ENCODE results near the gene FBXL13.
"Not testable (repeated sequence)": the region's sequence is repeated elsewhere in the genome, so short reads cannot be mapped to it uniquely, and the experiment has no call there.

Gene FBXL13

GRCh38 chr7:102842284-102842683 lies 232.3 kb downstream of the FBXL13 start:
- DNase-seq = no peak

- no peak for DNase-seq
These were observed 233.3 kb downstream of the FBXL13 start for GRCh38 chr7:102841290-102841689.

DNA sequence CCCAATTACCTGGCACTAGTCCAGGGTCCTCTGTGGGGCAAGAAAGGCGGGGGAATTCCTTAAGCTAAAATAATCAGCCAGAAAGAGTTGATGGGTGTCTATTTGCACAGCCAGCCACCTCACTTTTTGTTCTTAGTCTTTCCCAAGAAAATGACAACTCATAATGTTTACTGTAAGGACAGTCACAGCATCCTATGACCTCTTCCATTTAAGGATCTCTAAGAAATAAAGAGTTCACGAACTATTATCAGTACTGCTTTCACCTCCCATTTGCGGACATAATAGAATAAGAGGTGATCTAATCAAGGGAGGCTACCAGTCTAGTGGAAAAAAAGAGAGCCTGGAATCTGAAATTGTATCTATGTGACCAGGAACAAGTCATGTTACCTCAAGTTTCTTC lies 234.2 kb downstream of the FBXL13 start:
- no peak for DNase-seq

DNA sequence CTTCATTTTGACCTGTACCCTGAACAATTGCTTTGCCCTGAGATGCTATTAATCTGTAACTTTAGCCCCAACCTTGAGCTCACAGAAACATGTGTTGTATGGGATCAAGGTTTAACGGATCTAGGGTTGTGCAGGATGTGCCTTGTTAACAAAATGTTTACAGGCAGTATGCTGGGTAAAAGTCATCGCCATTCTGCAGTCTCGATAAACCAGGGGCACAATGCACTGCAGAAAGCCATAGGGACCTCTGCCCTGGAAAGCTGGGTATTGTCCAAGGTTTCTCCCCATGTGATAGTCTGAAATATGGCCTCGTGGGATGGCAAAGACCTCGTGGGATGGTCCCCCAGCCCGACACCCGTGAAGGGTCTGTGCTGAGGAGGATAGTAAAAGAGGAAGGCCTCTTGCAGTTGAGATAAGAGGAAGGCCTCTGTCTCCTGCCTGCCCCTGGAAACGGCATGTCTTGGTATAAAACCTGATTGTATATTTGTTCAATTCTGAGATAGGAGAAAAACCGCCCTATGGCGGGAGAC lies 236.0 kb downstream of the FBXL13 start:
- DNase-seq = not testable (repeated sequence)

- no peak for DNase-seq
These were observed 236.8 kb downstream of the FBXL13 start for GRCh38 chr7:102837802-102838201.

DNA sequence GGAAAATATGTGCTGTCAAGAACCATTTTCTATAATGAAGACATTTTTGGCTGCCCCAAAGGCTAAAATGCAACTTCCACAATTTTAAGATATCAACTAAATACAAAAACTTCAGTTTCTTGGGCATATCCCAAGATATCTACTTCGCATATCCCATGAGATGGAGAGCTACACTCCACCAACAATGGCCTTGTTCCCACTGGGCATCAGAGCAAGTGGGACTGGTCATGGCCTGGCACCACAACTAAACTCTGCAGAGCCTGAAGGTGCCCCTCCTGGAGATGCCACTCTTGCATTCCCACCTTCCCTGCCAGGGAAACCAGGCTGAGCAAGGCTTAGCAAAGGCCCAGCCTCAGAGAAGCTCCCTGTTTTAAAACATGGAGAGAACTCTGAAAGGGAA lies 237.6 kb downstream of the FBXL13 start:
- no peak for DNase-seq

DNA sequence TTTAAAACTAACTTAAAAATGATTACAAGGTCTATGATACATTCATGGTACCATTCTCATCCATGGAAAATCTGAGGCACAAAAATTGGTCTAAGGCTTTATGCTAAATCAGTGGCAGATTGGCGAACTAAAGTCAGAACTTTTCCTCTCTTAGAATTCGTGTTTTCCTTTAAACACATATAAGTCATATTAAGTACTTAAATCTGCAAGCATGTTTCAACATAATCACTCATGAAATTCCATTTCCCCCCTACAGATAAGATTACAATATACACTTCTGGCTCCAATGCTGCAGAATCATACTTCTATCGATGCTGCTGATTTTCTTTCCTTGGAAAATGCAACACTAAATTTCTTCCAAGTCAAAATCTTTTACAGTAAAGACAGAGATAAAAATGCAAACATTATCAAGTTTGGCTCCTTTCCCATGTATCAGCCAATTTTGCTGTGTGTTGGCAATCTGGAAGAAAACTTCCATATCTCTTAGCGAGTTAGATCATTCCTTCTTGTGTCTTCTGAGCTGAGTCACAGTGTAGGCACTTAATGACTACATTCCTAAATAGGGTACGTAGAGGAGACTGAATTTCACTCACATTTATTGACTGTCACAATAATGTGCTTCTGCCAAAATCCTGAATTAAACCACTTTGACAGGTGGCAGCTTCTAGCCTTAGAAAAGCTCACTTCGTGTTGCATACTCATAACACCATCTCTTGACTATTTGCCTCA lies 238.2 kb downstream of the FBXL13 start:
- DNase-seq = no peak

DNA sequence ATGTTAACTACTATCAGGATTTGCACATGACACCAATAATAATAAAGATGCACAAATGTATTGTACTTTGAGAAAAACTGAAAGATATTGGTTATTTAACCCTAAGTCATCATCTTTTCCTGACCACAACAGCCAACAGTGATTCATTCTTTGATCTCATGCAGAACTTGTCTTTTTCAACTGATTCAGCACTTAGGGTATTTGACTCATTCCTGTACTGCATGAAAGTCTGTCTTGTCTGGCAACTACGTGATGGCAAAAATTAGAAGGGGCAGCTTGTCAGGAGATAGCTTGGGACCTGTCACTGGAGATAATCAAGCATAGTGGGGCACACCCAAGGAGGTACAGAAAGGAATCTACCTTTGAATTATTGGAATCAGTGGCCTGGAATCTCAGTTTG lies 239.6 kb downstream of the FBXL13 start:
- no peak for DNase-seq

GRCh38 chr7:102834466-102834865 lies 240.1 kb downstream of the FBXL13 start:
- DNase-seq = no peak

DNA sequence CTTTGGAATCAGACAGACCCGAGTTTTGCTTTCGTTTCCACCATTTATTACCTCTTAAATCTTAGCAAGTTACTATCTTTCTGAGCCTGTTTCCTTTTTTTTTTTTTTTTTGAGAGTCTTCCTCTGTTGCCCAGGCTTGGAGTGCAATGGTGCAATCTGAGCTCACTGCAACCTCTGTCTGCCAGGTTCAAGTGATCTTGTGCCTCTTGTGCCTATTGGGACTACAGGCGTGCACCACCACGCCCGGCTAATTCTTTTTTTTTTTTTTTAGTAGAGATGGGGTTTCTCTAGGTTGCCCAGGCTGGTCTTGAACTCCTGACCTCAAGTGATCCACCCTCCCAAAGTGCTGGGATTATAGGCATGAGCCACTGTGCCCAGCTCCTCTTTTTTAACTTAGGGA lies 241.3 kb downstream of the FBXL13 start:
- no peak for DNase-seq

DNA sequence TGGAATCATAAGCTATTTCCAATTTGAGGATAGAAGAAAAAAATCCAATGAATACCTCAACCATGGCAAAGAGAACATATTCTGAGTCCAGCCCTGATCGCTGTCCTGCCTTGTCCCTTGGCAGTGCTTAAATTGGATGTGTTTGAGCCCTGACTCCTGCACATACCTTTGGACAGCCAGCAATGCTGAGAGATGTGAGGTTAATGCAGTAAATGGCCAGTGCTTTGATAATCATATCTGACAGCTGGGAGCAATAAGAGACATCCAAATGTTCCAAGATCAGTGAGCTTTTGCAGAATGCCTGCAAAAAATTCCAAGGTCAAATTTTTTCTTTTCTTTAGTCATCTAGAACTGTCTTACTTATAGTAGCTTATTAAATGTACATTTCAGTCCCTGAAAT lies 241.9 kb downstream of the FBXL13 start:
- DNase-seq = no peak

GRCh38 chr7:102830197-102830596 lies 244.4 kb downstream of the FBXL13 start:
- DNase-seq = no peak

DNA sequence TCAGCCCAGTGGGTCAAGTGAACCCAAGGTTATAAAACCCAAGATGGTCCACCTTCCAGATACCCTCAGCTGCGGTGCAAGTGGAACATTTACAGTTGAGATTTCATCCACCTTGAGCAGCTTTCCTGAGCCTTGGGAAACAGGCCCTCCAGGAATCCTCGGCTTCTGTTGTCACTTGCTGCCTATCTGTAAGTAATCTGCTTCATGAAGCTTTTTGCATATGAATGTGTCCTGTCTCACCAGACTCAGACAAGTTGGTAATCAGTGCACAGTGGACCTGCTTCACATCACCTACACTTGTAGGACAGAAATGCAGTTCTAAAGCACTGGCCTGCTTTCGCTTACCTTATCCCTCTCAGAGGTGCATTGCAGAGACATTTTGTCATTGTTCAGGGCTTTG lies 245.5 kb downstream of the FBXL13 start:
- no peak for DNase-seq

- no peak for DNase-seq
These were observed 246.3 kb downstream of the FBXL13 start for GRCh38 chr7:102828286-102828685.

GRCh38 chr7:102823390-102824119 lies 251.0 kb downstream of the FBXL13 start:
- no peak for DNase-seq

- no peak for DNase-seq
These were observed 252.4 kb downstream of the FBXL13 start for GRCh38 chr7:102821994-102822747.

GRCh38 chr7:102819151-102819550 lies 255.4 kb downstream of the FBXL13 start:
- DNase-seq = no peak

- DNase-seq = no peak
These were observed 256.7 kb downstream of the FBXL13 start for GRCh38 chr7:102817616-102818573.

DNA sequence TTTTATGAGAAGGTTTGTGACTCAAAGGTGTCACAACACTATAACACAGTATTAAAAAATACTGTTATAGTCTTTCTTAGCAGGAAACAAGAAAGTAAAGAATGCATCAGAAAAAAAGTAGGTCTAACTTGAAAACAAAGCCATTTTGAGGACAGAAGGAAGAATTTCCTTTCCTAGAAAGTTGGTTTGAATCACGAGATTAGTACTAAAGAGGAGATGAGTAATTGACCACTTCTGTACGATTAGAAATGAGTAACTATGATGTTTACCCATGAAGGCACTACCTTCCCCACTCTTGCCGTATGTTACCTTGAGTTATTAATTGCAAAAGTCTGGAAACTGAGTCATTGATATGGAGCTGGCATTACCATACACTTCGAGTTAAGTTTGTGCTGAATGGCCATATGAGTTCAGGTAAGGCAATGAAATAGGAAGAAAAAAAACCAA lies 260.5 kb downstream of the FBXL13 start:
- DNase-seq = no peak

GRCh38 chr7:102813191-102814024 lies 261.2 kb downstream of the FBXL13 start:
- DNase-seq = no peak

DNA sequence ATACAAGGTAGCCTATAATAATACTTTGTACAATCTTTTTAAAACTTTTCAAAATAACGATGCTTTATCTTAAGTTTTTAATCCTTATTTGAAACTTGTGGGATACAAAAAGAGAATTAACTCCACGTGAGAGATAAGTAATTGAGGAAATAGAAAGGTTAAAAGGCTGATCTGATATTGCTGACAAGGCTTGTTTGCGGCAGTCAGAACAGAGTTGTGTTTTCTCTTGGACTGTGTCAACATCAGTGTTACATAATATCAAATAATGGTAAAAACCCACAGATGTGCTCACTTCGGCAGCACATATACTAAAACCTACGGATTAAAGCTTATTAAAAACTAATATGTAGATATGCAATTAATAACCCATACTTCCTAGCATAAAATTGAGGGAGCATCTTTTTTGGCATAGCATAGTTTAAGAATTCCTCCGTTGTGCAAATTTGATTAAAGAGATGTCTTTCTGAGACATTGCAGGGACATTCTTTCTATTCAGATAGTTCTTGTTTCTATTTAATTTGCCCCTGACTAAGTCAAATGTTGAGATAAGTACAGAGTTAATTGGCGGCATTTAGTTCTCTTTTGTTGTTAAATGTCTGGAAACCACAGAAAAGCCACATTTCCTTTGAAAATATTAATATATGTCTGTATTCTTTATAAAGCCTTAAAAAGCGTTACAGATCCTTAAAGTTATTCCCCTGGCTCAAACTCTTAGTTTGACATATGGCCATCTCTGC lies 262.5 kb downstream of the FBXL13 start:
- no peak for DNase-seq
